Stimulated activated CD8-positive, alpha-beta memory T cell treated with anti-CD3 and anti-CD28 coated beads, Interleukin-15, amount 100 ng/mL, for 48 hours (primary cell): ENCODE data around the gene RAB20.
A peak's percentile ranks its signal among the peaks of the same experiment; 100 is the strongest.
"Not testable (repeated sequence)": the region's sequence is repeated elsewhere in the genome, so short reads cannot be mapped to it uniquely, and the experiment has no call there.

Experiments
- DNase-seq, 2 donors: peaks; one replicate each; pipeline ENCODE4 v3.0.0-alpha.2; 2020; ENCODE audit warnings: low read depth in 2 of 2

Gene RAB20

GRCh38 chr13:110561344-110562035 is at the start of gene RAB20:
RAB20 (minus strand) TSS chr13:110561722; CDS start chr13:110561519, 203 bp downstream.
- peak; percentile 25 to 28 for DNase-seq

DNA sequence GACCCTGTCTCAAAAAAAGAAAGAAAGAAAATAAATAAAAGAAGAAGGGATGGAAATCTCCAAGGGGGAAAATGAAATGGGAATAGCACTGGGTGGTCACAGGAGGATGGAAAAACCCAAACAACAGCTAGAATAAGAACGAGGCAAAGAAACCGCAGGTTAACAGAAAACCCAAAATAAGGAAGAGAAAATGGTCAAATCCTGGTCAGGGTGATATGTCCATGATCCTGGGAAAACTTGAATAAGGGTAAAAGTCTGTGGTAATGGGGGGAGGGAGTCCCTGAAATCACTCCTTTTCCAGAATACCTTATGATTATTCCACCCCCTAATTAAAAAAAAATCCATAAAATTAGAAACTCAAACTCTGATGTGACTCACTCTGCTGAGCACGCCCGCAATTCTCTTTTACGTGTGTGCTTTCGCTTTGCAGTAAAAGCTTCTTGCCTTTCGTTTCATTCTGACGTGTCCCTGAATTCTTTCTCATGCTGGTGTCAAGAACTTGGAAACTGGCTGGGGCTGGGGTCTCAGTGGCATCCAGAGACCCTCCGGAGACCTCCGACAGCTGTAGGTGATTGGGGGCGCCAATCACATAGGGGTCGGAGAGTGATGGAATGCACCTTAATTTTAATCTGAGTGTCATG is 49.6 kb upstream of the RAB20 start:
- no peak for DNase-seq

- no peak for DNase-seq
These were observed 46.2 kb upstream of the RAB20 start for GRCh38 chr13:110607675-110608224.

DNA sequence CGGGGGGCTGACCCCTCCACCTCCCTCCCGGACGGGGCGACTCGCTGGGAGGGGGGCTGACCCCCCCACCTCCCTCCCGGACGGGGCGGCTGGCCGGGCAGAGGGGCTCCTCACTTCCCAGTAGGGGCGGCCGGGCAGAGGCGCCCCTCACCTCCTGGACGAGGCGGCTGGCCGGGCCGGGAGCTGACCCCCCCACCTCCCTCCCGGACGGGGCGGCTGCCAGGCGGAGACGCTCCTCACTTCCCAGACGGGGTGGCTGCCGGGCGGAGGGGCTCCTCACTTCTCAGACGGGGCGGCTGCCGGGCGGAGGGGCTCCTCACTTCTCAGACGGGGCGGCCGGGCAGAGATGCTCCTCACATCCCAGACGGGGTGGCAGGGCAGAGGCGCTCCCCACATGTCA is 44.8 kb upstream of the RAB20 start:
- not testable (repeated sequence) for DNase-seq

DNA sequence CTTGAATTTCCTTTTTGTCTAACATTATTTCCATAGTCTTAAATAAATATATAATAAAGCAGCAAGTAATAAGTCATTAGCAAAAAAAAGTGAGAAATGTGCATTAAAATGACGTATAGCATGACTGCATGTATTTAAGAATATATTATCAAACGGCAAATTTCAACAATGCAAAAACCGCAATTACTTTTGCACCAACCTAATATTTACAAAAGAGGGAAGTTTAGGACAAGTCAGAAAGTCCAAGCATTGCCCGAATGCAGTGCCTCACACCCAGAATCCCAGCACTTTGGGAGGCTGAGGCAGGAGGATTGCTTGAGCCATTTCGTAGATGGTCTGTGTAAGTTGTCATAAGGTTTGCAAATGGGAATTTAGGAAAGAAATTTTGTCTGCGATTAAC is 43.6 kb upstream of the RAB20 start:
- no peak for DNase-seq

GRCh38 chr13:110600980-110601379 is 39.5 kb upstream of the RAB20 start:
- DNase-seq = no peak

- no peak for DNase-seq
These were observed 38.8 kb upstream of the RAB20 start for GRCh38 chr13:110600261-110600819.

GRCh38 chr13:110597041-110597689 is 35.6 kb upstream of the RAB20 start:
- no peak for DNase-seq

- no peak for DNase-seq
These were observed 32.1 kb upstream of the RAB20 start for GRCh38 chr13:110593430-110594130.

- DNase-seq = no peak
These were observed 31.1 kb upstream of the RAB20 start for GRCh38 chr13:110592665-110593064.

DNA sequence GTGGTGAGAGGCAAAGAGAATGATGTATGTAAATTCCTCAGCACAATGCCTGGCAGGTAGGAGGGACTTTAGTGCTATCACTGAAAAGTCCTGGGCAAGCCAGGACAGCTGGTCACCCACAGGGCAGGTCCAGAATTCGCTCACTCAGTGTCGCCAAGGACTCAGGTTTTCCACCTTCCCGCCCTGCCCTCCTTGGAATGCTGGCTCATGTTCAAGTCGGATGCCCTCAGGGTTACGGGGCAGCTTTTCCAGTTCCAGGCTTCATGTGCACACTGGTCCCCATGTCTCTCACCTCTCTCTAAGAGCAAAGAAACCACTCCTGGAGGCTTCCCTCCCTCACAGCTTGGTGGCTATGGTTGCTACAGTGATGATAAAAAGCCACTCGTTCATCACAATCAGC is 29.1 kb upstream of the RAB20 start:
- DNase-seq = no peak

- DNase-seq = no peak
These were observed 28.4 kb upstream of the RAB20 start for GRCh38 chr13:110589793-110590390.

GRCh38 chr13:110583178-110583865 is 21.8 kb upstream of the RAB20 start:
- DNase-seq = no peak

GRCh38 chr13:110582421-110582954 is 21.0 kb upstream of the RAB20 start:
- no peak for DNase-seq

GRCh38 chr13:110581506-110582185 is 20.1 kb upstream of the RAB20 start:
- no peak for DNase-seq

GRCh38 chr13:110580800-110581199 is 19.3 kb upstream of the RAB20 start:
- no peak for DNase-seq

DNA sequence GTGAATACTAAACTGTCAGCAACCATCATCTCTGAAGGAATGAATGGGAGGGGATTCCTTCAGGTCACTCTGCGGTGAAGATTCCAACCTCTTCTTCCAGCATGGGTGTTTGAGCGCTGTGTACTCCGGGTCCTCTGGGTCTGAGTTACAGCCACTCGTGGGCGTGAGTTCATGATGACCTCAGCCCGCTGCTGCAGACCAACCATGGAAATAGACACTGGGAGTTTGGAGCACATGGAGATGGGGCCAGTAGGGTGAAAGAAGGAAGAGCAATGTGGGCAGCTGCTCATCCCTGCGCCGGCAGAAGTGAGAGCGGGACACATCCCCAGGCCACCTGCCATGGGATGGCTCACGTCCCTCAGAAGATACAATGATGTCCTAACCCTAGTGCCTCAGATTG is 16.8 kb upstream of the RAB20 start:
- no peak for DNase-seq

GRCh38 chr13:110576736-110577476 is 15.4 kb upstream of the RAB20 start:
- DNase-seq = no peak

DNA sequence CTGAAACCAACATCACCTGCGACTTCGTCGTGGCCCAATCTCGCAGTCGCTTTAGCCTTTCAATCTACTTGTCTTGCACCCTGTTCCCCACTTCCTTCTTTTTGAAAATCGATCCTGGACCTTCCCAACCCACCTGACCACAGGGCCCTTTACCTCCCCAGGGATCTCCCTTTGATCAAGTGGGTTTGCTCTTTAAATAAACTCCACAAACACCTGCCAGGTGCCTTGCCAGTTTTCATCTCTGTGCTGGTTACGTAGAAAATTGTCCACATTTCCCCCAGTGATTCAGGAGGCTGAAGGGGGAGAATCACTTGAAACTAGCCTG is 14.5 kb upstream of the RAB20 start:
- DNase-seq = no peak
